Epithelial cell of proximal tubule (primary cell): Measurements from ENCODE around the gene WDCP. TPM values are rescaled to one million over a fixed set of nuclear protein-coding genes. Genes with fewer than 3 reads are reported as not detected.
A peak's percentile ranks its signal among the peaks of the same experiment; 100 is the strongest.

Experiments used
- DNase-seq: peaks from one replicate; pipeline ENCODE4 v3.0.0-alpha.2; 2011; ENCODE audit warnings: low read depth
- H3K4me3 ChIP-seq: 2 replicates; pipeline ENCODE4 v1.5.1; 2011; ENCODE audit warnings: low read depth, mild to moderate bottlenecking, low read length
- total RNA-seq: library from RNA; depleted of rRNA; stranded (reverse); fragments of >200 nt; gene quantifications from 2 replicates; pipeline ENCODE4 v1.2.3, GENCODE V29; 2015
- TF ChIP-seq, protein P1 (sequence below): conservative IDR thresholded peaks from 2 replicates; pipeline ENCODE4 v1.5.1; 2012; ENCODE audit warnings: low read depth, mild to moderate bottlenecking, low read length

The WDCP gene
- total RNA-seq, 1 donor from 2014 or later: 7.7 TPM

DNA sequence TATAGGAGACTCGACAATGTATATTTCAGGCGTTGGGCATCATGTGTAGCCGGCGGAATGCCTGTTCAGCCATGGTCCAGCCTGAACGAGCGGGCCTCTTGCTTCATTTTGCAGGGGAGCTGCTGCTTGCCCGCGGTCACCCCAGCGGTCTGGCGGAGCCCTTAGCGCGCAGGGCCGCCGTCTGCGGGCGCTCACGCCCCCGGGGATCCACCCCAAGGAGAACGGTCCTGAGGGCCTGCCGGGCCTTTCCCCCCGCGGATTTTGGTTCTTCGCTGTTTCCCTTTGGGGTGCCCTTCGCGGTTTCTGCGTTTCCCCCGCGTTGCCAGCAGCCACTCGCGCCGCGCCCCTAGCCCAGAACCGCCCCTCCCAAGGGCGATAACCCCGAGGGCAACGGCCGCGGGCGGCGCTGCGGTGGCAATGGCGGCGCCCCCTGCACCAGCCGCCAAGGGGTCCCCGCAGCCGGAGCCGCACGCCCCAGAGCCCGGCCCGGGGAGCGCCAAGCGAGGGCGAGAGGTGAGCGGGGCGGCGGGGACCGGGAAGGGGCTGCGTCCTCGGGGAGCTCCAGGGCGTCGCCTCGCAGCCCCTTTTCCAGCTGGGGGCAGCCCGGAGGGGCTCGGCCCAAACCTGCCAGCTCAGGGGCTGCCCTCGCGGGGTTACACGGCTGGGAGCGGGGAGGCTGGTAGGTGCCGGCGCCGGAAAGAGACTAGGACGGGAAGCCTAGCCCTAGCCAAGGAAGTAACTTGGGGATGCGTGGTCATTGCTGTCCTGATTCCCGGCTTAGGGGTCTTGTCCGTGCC lies 37.3 kb downstream of the WDCP start, which contains the start of gene MFSD2B:
Gene MFSD2B, plus strand, starts transcription at position 406 of the 797 bp plus-strand sequence. Its CDS starts 12 bp downstream, at position 418.
- no peak for DNase-seq
- TF ChIP-seq, protein P1, sequence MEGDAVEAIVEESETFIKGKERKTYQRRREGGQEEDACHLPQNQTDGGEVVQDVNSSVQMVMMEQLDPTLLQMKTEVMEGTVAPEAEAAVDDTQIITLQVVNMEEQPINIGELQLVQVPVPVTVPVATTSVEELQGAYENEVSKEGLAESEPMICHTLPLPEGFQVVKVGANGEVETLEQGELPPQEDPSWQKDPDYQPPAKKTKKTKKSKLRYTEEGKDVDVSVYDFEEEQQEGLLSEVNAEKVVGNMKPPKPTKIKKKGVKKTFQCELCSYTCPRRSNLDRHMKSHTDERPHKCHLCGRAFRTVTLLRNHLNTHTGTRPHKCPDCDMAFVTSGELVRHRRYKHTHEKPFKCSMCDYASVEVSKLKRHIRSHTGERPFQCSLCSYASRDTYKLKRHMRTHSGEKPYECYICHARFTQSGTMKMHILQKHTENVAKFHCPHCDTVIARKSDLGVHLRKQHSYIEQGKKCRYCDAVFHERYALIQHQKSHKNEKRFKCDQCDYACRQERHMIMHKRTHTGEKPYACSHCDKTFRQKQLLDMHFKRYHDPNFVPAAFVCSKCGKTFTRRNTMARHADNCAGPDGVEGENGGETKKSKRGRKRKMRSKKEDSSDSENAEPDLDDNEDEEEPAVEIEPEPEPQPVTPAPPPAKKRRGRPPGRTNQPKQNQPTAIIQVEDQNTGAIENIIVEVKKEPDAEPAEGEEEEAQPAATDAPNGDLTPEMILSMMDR: no peak
- peak within 1 kb of the TSS; percentile 46 for H3K4me3 ChIP-seq

DNA sequence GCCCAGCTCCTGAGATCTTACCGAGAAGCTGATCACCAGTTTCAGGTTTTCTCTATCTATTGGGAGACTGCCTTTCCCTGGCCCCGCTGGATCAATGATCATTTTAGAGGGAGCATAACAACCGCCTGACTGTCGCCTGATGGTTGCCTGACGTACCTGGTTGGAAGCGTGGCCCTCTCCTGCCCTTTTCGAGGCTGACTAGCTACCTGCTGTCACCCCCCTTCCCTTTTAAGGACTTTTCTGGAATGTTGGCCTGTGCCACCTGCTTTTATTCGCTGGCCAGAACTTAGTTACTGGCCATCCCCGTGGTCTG lies 37.9 kb downstream of the WDCP start:
- peak overlapping the region; percentile 46 for H3K4me3 ChIP-seq
- TF ChIP-seq, protein P1: no peak
- no peak for DNase-seq

GRCh38 chr2:24008672-24009366 lies 38.4 kb downstream of the WDCP start:
- TF ChIP-seq, protein P1: no peak
- no peak for DNase-seq
- H3K4me3 ChIP-seq: no peak overlapping the region

GRCh38 chr2:24007693-24008092 lies 39.5 kb downstream of the WDCP start:
- no peak for DNase-seq
- no peak overlapping the region for H3K4me3 ChIP-seq
- TF ChIP-seq, protein P1: no peak

DNA sequence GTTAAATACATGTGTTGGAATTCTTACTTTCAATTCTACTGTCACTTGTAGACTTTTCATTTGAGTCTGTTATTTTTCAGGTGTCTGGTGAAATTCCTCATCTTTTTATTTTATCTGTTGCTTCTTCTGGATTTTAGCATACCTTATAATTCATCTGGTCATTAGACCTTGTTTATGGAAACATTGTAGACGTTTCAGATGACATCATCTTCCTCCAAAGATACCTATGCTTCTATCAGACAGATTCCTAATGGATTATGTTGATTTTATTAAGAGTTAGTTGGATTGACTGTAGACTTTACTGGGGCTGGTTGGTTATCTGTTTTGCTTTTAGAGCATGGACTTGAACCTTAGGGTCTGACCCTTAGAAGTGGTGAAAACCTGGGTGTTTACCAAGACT lies 52.6 kb downstream of the WDCP start:
- no peak for DNase-seq
- TF ChIP-seq, protein P1: no peak
- no peak overlapping the region for H3K4me3 ChIP-seq

GRCh38 chr2:23993736-23994269 lies 53.4 kb downstream of the WDCP start:
- no peak for DNase-seq
- TF ChIP-seq, protein P1: no peak
- H3K4me3 ChIP-seq: no peak overlapping the region

DNA sequence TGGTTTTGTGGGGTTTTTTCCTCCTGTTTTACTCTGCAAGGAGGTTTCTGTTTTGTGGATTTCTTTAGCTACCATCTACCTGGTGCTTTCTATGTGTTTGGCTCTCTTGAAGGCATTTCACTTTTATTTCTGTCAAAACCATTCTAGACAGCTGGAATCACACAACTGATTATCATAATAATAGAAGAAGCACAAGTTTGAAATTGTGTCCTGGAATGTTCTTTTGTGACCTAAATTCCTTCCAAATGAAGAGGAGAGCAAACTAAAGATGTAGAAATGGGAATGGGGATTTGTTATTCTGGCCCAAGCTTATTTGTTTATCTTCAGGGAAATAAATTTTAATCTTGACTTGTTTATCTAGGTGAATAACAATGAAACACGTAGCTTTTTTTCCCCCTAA lies 54.3 kb downstream of the WDCP start:
- TF ChIP-seq, protein P1: no peak
- no peak overlapping the region for H3K4me3 ChIP-seq
- DNase-seq: no peak
